Panc1 (cell line): ENCODE measurements around the gene RAB12. TPM values are rescaled to one million over a fixed set of nuclear protein-coding genes. Genes with fewer than 3 reads are reported as not detected.

Experiments used
- ATAC-seq: fragments of 200-7000 bp; cut with Tn5 transposase; 2 replicates; pipeline ENCODE4 v1.9.1; 2020; ENCODE audit warnings: mild to moderate bottlenecking, moderate library complexity
- BruUV-seq: library from RNA; stranded (reverse); fragments of 400-500 nt; replicated peaks from 2 replicates; lab custom pipeline; 2021; lab: Mats Ljungman, UMichigan
- CTCF ChIA-PET: fragments of 300-600 bp; sonication (Branson Sonifier 250); formaldehyde crosslinking; loops from one replicate; lab custom pipeline; 2022; ENCODE audit warnings: antibody characterized with exemption; lab: Charles Lee
- POLR2A ChIA-PET: fragments of 300-600 bp; sonication (Branson Sonifier 250); formaldehyde crosslinking; loops from one replicate; lab custom pipeline; 2022; ENCODE audit warnings: antibody characterized with exemption; lab: Charles Lee
- DNase-seq: peaks from one replicate; pipeline ENCODE4 v3.0.0-alpha.2; 2010; ENCODE audit warnings: low read depth, low spot score
- H3K27ac ChIP-seq: 2 replicates; pipeline ENCODE4 v1.5.1; 2011; ENCODE audit warnings: mild to moderate bottlenecking, low read length, inconsistent platforms
- H3K27me3 ChIP-seq: fragments of 200-500 bp; sonication (Bioruptor generic); 2 replicates; pipeline ENCODE4 v1.6.0; 2014; ENCODE audit warnings: low read length, inconsistent platforms; ENCODE audit not compliant: control insufficient read depth, insufficient read depth
- H3K36me3 ChIP-seq: fragments of 200-500 bp; sonication (Bioruptor generic); 2 replicates; pipeline ENCODE4 v1.5.1; 2014; ENCODE audit warnings: inconsistent platforms, mild to moderate bottlenecking, low read length, moderate library complexity; ENCODE audit not compliant: control insufficient read depth, insufficient read depth
- H3K4me1 ChIP-seq: 2 replicates; pipeline ENCODE4 v1.5.1; 2011; ENCODE audit warnings: inconsistent platforms, mild to moderate bottlenecking, low read length, moderate library complexity; ENCODE audit not compliant: control insufficient read depth, insufficient read depth
- H3K4me3 ChIP-seq, 2 experiments: 2 replicates each; pipeline ENCODE4 v1.5.1; 2011 to 2012; ENCODE audit warnings: low read depth in 2 of 2, low read length in 2 of 2, mild to moderate bottlenecking in 2 of 2, inconsistent platforms in 1 of 2, moderate library complexity in 1 of 2
- H3K9me3 ChIP-seq: fragments of 200-500 bp; sonication (Bioruptor generic); 2 replicates; pipeline ENCODE4 v1.5.1; 2014; ENCODE audit warnings: low read depth, mild to moderate bottlenecking, inconsistent platforms, low read length, moderate library complexity; ENCODE audit not compliant: control insufficient read depth, insufficient read depth
- POLR2AphosphoS5 ChIP-seq: IDR thresholded peaks from 2 replicates; pipeline ENCODE4 v1.6.1; 2012; ENCODE audit warnings: mild to moderate bottlenecking, low read depth, low read length, moderate library complexity
- SIN3A ChIP-seq: IDR thresholded peaks from 2 replicates; pipeline ENCODE4 v1.6.1; 2012; ENCODE audit warnings: low read depth, mild to moderate bottlenecking, low read length, moderate library complexity, borderline replicate concordance; ENCODE audit not compliant: insufficient read depth
- TCF7L2 ChIP-seq: IDR thresholded peaks from 2 replicates; pipeline ENCODE4 v1.6.1; 2011; ENCODE audit warnings: mild to moderate bottlenecking, low read depth, low read length, inconsistent platforms
- in situ Hi-C: cut with HindIII; loops from 2 replicates; pipeline ENCODE4 v1.10.0; 2016; ENCODE audit warnings: low sequenced_read_pairs, low pct_unique_long_range_greater_than_20kb
- intact Hi-C: fragments of 100-400 bp; cut with micrococcal nuclease; formaldehyde crosslinking; loops from one replicate; pipeline ENCODE4 v1.10.0; 2022; ENCODE audit not compliant: unreplicated experiment
- total RNA-seq: library from RNA; stranded (reverse); gene quantifications from one replicate; pipeline ENCODE4 v1.2.1, GENCODE V29; 2021; ENCODE audit not compliant: unreplicated experiment
- TF ChIP-seq, protein P1 (sequence below), 2 experiments: IDR thresholded peaks; 2 replicates each; pipeline ENCODE4 v1.6.1; 2011 to 2012; ENCODE audit warnings: low read depth in 2 of 2, control low read depth in 1 of 2, low read length in 1 of 2, mild to moderate bottlenecking in 1 of 2, moderate library complexity in 1 of 2; ENCODE audit not compliant: insufficient read depth in 1 of 2
- TF ChIP-seq, protein P2 (sequence below): fragments of 450-650 bp; IDR thresholded peaks from 2 replicates; pipeline ENCODE4 v1.5.1; 2017; ENCODE audit warnings: mild to moderate bottlenecking

The RAB12 gene
- total RNA-seq, 1 experiment from 2014 or later, result 35.7 TPM

DNA sequence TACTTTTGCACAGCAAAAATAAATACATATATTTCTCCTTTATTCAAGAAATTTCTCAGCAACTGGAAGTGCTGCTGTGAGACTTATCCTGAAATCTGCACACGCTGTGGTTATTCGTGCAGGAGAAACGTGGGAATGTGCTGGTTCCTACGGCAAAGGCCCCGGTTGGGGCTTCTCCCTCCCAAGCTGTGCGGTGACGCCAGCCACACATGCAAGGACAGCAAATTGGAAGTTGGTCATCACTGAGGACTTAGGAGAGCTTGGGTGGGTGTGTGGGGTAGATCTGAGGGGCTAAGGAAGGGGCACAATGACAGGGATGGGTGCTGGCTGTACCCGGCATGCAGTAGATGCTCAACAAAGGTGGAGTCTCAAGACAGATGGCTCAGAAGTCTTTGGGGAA lies 79.6 kb downstream of the RAB12 start:
- H3K27ac ChIP-seq, result no peak overlapping the region
- no peak for TF ChIP-seq POLR2AphosphoS5
- no peak for TF ChIP-seq TCF7L2
- TF ChIP-seq, protein P1, sequence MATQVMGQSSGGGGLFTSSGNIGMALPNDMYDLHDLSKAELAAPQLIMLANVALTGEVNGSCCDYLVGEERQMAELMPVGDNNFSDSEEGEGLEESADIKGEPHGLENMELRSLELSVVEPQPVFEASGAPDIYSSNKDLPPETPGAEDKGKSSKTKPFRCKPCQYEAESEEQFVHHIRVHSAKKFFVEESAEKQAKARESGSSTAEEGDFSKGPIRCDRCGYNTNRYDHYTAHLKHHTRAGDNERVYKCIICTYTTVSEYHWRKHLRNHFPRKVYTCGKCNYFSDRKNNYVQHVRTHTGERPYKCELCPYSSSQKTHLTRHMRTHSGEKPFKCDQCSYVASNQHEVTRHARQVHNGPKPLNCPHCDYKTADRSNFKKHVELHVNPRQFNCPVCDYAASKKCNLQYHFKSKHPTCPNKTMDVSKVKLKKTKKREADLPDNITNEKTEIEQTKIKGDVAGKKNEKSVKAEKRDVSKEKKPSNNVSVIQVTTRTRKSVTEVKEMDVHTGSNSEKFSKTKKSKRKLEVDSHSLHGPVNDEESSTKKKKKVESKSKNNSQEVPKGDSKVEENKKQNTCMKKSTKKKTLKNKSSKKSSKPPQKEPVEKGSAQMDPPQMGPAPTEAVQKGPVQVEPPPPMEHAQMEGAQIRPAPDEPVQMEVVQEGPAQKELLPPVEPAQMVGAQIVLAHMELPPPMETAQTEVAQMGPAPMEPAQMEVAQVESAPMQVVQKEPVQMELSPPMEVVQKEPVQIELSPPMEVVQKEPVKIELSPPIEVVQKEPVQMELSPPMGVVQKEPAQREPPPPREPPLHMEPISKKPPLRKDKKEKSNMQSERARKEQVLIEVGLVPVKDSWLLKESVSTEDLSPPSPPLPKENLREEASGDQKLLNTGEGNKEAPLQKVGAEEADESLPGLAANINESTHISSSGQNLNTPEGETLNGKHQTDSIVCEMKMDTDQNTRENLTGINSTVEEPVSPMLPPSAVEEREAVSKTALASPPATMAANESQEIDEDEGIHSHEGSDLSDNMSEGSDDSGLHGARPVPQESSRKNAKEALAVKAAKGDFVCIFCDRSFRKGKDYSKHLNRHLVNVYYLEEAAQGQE (IDR thresholded peaks at IDR 0.05; ENCODE audit: insufficient read depth in 1 of 2, low read depth in 2 of 2, low read length in 1 of 2), result no peak
- TF ChIP-seq, protein P2, sequence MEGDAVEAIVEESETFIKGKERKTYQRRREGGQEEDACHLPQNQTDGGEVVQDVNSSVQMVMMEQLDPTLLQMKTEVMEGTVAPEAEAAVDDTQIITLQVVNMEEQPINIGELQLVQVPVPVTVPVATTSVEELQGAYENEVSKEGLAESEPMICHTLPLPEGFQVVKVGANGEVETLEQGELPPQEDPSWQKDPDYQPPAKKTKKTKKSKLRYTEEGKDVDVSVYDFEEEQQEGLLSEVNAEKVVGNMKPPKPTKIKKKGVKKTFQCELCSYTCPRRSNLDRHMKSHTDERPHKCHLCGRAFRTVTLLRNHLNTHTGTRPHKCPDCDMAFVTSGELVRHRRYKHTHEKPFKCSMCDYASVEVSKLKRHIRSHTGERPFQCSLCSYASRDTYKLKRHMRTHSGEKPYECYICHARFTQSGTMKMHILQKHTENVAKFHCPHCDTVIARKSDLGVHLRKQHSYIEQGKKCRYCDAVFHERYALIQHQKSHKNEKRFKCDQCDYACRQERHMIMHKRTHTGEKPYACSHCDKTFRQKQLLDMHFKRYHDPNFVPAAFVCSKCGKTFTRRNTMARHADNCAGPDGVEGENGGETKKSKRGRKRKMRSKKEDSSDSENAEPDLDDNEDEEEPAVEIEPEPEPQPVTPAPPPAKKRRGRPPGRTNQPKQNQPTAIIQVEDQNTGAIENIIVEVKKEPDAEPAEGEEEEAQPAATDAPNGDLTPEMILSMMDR, result no peak
- TF ChIP-seq SIN3A, result no peak
- POLR2A ChIA-PET, result interaction anchor here (0.7 kb wide), 1 partner anchor 8 kb away, joined by 3 read pairs; no protein-coding TSS in a partner anchor
- H3K36me3 ChIP-seq, result no peaks in the 10 kb centered on the region
- no peaks in the 10 kb centered on the region for H3K27me3 ChIP-seq
- H3K4me1 ChIP-seq, result no peaks in the 10 kb centered on the region
- no peak overlapping the region for H3K4me3 ChIP-seq
- H3K9me3 ChIP-seq, result no peaks in the 10 kb centered on the region
- no peak for ATAC-seq
- intact Hi-C loops, result no loop called here
- CTCF ChIA-PET, result no interaction called here
- no TSS peak for BruUV-seq
- no peak for DNase-seq
- in situ Hi-C loops, result no loop called here

Other genes with a start within 250 kb of the RAB12 start
- 50.1 TPM for gene MTCL1, start 96.1 kb downstream of the RAB12 start, total RNA-seq